Right lobe of liver (tissue), 4 donors: ENCODE data around the gene CDT1.

ENCODE experiments used
- POLR2A ChIP-seq: fragments of 450-650 bp; IDR thresholded peaks from one replicate; pipeline ENCODE4 v1.6.1; 2017; ENCODE audit warnings: antibody characterized with exemption, mild to moderate bottlenecking
- TF ChIP-seq, protein P1 (sequence below), 4 donors: fragments of 200-600 bp in 3 of 4; fragments of 450-650 bp in 1 of 4; IDR thresholded peaks; one replicate each; pipeline versions ENCODE4 v1.5.1 to v1.8.0; 2016 to 2022; ENCODE audit warnings: antibody characterized with exemption in 4 of 4, mild to moderate bottlenecking in 2 of 4
- donor health status: DM: no; HTN: no; CAD: no.
- donor health status: DM: no; HTN: no; CAD: no.
- donor health status: DM: no; HTN: yes; CAD: no.

DNA sequence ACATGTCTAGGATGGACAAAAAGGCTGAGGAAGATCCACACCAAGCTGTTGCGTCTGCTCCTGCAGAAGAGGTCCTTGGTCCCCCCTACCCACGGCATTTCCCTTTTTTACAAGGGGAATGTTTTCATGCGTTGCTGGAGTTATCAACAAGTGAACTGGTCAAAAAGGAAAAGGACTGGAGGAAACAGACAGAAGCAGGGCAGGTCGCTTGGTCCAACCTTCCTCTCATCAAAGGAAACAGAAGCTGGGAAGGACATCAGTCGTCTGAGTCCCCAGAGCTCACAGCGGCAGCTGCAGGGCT, 44.7 kb upstream of the CDT1 start:
- no peak for TF ChIP-seq POLR2A
- TF ChIP-seq, protein P1, sequence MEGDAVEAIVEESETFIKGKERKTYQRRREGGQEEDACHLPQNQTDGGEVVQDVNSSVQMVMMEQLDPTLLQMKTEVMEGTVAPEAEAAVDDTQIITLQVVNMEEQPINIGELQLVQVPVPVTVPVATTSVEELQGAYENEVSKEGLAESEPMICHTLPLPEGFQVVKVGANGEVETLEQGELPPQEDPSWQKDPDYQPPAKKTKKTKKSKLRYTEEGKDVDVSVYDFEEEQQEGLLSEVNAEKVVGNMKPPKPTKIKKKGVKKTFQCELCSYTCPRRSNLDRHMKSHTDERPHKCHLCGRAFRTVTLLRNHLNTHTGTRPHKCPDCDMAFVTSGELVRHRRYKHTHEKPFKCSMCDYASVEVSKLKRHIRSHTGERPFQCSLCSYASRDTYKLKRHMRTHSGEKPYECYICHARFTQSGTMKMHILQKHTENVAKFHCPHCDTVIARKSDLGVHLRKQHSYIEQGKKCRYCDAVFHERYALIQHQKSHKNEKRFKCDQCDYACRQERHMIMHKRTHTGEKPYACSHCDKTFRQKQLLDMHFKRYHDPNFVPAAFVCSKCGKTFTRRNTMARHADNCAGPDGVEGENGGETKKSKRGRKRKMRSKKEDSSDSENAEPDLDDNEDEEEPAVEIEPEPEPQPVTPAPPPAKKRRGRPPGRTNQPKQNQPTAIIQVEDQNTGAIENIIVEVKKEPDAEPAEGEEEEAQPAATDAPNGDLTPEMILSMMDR (IDR thresholded peaks at IDR 0.05): no peak
